Measurements from ENCODE around the gene EXOC6B.

GRCh38 chr2:72727356-72727755, 98.5 kb downstream of the EXOC6B start:
- TF ChIP-seq ZNF274 (IDR thresholded peaks at IDR 0.05; ENCODE audit: low read depth, low read length) (no peak), YY1 (IDR thresholded peaks at IDR 0.05; ENCODE audit: insufficient read depth, insufficient read length) (no peak), SUZ12 (IDR thresholded peaks at IDR 0.05; ENCODE audit: extremely low read depth, insufficient read depth, insufficient read length) (no peak)

All from NT2/D1 (cell line).